RCC 7860 (cell line): ENCODE results near the gene CTBP2.

Experiments used
- DNase-seq: peaks from one replicate; pipeline ENCODE4 v3.0.0-alpha.2; 2015; ENCODE audit warnings: low spot score
- FAIRE-seq: peaks from 2 replicates; lab custom pipeline; 2012; peaks lifted over from hg19 to GRCh38; lab: Jason Lieb, UNC

The CTBP2 gene

GRCh38 chr10:125127110-125127509 is 33.3 kb downstream of the CTBP2 start:
- DNase-seq (no peak), FAIRE-seq (no peak)

DNA sequence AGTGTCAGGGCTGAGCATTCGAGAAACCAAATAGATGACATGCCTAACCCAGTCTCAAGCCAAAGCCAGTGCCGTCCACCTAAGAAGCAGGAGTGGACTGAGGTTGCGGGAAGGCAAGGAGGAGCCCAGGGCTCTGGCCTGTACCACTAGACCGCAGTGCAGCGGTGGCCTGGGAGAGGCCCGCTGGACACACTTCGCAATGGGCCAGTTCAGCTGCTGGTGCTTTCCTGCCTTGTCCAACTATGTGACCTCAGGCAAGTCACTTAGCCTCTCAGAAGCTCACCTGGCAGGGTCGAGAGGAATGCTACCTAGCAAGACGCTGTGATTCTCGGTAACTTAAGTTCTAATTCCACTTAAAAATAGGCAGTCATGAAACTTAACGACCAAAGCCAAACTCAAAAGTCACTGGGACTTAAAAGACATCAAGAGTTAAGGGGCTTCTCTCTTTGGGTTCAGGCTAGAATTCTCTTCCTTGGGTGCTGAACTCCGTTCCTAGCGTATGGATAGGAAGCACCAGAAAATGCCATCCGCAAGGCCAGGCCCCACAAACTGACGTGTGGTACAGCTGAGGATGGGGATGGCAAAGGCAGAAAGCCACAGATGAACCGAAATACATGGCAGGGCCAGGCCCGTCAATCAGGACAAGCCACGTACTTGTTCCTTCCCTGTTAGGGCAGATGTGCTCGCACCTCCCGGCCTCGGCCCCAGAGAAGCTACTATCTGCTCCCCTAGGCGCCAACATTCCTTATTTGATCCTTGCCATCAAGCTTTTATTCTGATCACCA is 34.2 kb downstream of the CTBP2 start:
- no peak for DNase-seq
- FAIRE-seq, result no peak

DNA sequence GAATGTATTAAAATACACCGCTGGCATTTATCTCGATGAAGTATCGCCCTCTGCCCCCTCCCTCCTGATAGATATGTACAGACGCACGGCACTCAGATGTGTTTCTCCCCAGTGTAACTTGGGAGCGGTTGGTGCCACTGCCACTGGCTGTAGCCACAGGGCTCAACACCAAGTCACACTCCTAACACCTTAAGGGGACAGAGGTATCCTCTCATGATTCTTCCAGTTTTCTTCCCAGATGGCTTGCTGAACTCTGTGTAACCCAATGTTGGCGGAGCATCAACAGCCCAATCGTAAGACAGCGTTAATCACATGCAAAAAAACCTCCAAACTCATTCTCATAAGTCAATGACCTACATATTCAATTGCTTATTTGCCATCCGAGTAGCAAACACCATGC is 35.5 kb downstream of the CTBP2 start:
- FAIRE-seq (no peak), DNase-seq (no peak)

GRCh38 chr10:125124115-125124487 is 36.3 kb downstream of the CTBP2 start:
- DNase-seq (no peak), FAIRE-seq (no peak)

DNA sequence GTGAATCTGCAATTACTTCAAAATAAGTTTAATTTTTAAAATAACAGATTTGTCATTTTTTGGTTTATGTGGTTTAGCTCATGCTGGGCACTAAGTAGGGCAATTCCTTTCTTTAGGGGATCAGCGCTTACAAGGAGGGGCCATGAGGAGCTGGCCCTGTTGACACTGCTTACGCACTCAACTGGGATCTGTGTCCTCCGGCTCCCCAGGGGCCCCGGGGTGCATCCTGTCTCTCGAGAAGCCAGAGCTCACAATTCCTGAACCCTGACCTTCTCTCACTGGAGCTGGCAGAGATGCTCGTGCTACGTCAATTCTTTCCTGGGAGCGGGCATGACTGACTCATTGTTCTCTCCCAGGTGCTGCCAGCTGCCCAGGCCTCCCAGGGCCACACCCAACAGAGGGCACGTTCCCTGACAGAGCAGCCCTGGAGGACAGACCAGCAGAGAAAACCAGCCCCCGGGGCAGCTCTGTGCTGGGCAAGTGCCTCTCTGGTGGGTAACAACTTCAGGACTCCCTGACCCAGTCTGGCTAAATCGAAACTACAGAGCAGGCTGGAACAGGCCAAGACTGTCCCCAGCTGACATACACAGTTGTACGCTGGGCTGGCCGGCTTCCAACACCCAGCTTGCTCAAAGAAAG is 36.8 kb downstream of the CTBP2 start:
- peak; percentile 83 for FAIRE-seq
- peak; percentile 81 for DNase-seq

DNA sequence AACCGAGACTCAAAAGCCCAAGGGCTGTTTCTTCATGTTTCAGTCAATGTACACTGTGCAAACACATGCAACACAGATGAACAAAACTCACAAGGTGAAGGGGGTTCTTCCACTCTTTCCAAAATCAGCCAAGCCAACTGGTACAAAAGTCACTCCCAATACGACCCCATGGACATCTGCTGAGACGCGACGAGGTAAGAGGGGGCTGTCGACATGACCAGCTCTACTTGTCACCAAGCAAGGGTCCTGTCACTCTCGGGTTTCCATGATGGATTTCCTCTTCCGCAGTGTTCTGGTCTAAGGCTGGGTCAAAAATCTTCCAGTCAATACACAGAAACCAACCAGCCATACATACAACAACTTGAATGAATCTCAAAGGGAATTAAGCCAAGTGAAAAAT is 37.8 kb downstream of the CTBP2 start:
- FAIRE-seq (no peak), DNase-seq (no peak)

- DNase-seq (no peak), FAIRE-seq (no peak)
Observed at GRCh38 chr10:125121003-125121402, 39.4 kb downstream of the CTBP2 start.

- peak; percentile 45 for DNase-seq
- peak; percentile 42 for FAIRE-seq
Observed at GRCh38 chr10:125120053-125120710, 40.2 kb downstream of the CTBP2 start.

- DNase-seq, result no peak
- no peak for FAIRE-seq
Observed at GRCh38 chr10:125118701-125119100, 41.7 kb downstream of the CTBP2 start.

GRCh38 chr10:125118011-125118611 is 42.3 kb downstream of the CTBP2 start:
- DNase-seq (no peak), FAIRE-seq (no peak)

DNA sequence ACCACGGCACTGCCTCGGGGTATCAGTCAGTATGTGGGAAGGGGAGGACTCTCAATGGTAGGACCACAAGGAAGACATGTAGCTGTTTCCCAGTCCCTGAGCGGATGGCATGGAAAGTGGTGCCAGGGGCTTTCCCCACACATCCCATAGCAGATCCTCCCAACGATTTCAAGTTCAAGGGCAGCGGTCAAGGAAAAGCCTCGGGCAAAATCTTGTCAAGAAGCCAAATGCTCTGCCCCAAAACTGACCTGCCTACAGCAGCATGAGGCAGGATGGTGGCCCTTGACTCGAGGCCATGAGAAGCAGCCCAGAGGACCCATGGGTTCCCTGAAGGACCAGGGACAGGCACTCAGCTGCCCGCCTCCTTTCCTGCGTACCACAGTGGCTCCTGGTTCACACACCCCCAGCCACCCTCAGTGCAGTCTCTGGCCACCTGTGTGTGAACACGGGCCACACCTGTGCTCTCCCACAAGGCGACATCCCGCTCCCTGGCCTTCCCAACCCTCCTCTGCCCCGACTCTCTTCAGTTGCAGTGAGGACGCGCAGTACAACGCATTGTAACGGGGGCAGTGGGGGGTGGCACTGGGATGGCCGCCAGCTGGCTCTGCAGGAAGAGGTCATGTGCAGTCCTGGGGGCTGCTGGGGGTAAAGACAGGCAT is 43.6 kb downstream of the CTBP2 start:
- no peak for FAIRE-seq
- no peak for DNase-seq

DNA sequence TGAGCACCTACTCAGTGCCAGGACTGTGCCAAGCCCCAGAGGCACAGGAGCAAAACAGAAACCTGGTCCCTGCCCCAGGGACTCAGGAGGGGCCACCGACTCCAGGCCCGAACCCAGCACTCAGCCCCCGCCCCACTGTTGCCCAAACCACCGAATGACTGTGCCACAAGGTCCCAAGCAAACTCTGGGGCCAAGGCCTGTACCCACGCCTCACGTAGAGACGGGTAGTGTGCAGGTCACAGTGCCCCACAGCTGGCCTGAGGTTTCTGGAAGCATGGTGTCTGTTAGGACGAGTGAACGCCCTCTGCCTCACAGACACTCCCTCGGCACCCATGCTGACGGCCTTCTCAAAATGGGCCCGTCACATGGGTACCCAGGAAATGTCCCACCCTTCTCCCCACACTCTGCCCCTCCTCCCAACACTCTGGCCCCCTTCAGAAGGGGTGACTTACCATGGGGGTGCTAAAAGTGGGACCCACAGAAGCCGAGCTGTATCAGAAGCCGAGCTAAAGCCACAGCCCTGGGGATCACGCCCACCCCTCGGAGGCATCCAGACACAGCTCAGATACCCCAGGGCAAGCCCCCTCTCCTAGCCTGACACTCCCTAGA is 44.2 kb downstream of the CTBP2 start:
- FAIRE-seq, result no peak
- DNase-seq, result no peak

- no peak for FAIRE-seq
- DNase-seq, result no peak
Observed at GRCh38 chr10:125115409-125115808, 45.0 kb downstream of the CTBP2 start.

- DNase-seq (no peak), FAIRE-seq (no peak)
Observed at GRCh38 chr10:125114761-125115391, 45.5 kb downstream of the CTBP2 start.

DNA sequence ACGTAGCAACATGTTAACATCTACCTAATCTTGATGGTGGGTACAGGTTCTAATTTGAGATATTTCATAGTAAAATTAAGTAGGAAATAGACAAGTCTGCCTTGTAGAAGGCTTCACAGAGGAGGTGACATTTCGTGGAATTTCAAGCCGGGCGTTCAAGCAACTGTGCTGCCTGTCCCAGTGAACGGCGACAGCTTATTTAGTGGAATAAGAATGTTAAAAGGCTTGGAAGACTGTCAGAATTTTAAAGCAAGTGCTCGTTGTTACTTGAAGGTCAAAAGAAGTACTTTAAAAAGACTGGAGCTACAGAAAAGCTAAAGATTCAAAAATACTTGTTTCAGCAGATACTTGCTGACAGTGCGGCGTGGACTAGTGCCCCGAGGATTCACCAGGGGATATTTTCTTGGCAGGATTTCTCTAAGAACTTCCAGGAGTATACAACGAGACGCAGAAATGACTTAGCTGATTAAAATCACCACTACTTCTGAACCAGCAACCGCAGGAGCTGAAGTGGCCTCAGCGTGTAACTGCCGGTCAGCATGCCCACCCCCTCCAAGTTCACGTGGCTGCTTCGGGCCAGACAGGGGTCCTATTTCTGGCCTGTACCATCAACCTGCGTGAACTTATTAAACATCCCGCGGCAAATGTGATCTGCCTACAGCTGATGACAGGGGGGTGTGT is 46.5 kb downstream of the CTBP2 start:
- no peak for DNase-seq
- FAIRE-seq, result no peak

DNA sequence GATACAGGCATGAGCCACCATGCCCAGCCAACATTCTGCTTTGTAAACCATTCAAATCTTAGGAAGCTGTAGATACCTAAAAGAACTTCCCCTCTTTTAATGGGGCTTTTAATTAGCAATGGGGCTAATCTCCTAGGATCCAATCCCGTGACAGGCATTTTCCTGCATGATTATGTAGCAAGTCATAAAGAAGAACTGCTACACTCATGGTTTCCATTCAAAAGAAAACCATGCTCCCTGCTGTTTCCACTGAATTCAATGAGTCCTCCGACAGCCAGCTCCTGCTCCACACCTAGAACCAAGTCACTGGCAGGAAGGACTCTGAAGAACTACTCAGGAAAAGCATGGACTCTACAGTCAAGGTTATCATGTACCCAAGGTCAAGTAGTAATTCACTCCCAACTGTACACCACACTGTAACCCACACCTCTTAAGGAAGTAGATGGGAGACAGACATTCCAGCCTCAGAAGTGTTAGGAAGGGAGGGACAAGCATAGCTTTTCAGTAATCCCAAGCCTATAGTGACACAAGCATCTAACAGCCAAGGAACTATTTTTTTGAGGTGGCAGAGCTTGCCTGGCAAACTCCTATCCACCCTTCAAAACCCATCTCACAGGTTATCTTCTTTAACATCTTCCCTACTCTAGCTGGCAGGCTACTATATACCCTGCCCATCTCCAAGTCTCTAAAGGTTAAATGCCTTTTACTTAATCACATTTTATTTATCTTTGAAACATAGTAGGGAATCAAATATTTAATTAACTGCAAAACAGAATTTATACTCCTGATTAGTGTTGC is 47.5 kb downstream of the CTBP2 start:
- FAIRE-seq (no peak), DNase-seq (no peak)

DNA sequence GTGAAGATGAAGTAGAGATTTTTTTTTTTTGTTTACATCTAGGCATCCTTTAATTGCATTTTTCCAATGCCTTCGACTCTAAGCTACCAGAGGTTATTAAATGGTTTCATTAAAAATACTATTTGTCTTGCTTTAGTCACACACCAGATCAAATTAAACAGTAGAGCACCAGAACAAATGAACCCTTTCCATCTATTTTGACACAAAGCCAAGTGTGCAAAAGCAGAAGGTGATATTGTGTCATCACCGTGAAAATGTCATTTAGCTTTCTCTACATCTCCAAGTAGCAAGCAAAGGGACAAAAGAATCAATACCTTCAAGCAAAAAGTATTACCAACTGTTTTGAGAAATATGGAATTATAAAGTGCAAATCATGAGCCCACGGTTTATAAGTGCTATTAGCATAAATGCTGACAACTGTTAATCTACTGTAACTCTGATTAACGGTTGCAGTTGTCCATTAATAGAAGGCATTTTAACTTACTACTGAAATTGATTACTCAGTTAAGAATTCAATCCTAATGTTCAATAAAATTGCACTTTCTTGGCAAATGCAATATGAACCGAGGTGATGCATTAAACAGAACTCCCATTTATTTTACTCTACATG is 49.1 kb downstream of the CTBP2 start:
- FAIRE-seq, result no peak
- DNase-seq, result no peak

DNA sequence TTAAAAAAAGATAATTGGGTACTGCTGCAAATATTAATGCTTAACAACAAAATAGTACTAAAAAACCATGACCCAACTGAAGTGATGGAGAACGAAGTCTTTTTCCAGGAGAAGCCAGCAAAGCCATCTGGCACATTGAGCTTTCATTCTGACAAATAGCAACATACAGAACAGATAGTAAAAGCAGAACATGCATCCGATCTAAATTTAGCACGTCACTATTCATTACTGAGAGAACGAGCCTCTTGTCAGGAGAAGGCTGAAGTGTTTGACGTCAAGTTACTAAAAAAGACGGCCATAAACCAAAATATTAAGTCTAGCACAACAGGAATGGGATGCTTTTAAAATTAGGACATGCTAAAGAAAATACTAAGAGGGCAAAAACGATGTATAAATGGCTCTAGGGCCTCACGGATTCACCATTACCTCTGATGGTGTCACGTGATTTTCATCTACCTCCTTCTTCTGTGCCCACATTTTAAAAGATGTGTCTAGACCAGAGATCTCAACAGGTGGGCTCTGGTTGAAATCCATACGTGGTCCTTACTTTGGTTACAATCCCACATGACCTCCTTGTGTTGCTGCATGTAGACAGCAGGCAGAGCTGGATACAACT is 52.3 kb downstream of the CTBP2 start:
- no peak for FAIRE-seq

More for the DNA sequence above, 52.3 kb downstream of the CTBP2 start:
- DNase-seq, result no peak
